Caco-2 (cell line): ENCODE measurements around the gene MRPL52. TPM values are rescaled to one million over a fixed set of nuclear protein-coding genes. Genes with fewer than 3 reads are reported as not detected.
"Not testable (repeated sequence)": the region's sequence is repeated elsewhere in the genome, so short reads cannot be mapped to it uniquely, and the experiment has no call there.

Source experiments
- BruUV-seq: library from RNA; stranded (reverse); fragments of 400-500 nt; replicated peaks from 2 replicates; lab custom pipeline; 2021; lab: Mats Ljungman, UMichigan
- CTCF ChIA-PET: fragments of 300-600 bp; sonication (Branson Sonifier 250); formaldehyde crosslinking; loops from one replicate; lab custom pipeline; 2022; ENCODE audit warnings: antibody characterized with exemption; lab: Charles Lee
- POLR2A ChIA-PET: fragments of 300-600 bp; sonication (Branson Sonifier 250); formaldehyde crosslinking; loops from one replicate; lab custom pipeline; 2022; ENCODE audit warnings: antibody characterized with exemption; lab: Charles Lee
- DNase-seq, 2 experiments: peaks; one replicate each; pipeline versions ENCODE4 v3.0.0 to v3.0.0-alpha.2; 2020 to 2022
- H3K27me3 ChIP-seq: replicated peaks from 2 replicates; pipeline ENCODE4 v1.6.0; 2011; ENCODE audit warnings: low read length; ENCODE audit not compliant: control insufficient read depth, insufficient read depth
- H3K36me3 ChIP-seq: 2 replicates; pipeline ENCODE4 v1.5.1; 2011; ENCODE audit warnings: low read length; ENCODE audit not compliant: control insufficient read depth, insufficient read depth
- H3K4me1 ChIP-seq: fragments of 250-450 bp; sonication (Bioruptor Pico); 2 replicates; pipeline ENCODE4 v1.5.1; 2020; ENCODE audit warnings: mild to moderate bottlenecking
- H3K4me3 ChIP-seq: 2 replicates; pipeline ENCODE4 v1.5.1; 2011; ENCODE audit warnings: low read depth, mild to moderate bottlenecking, control low read depth, low read length
- H3K9me3 ChIP-seq: fragments of 250-450 bp; sonication (Bioruptor Pico); 2 replicates; pipeline ENCODE4 v1.5.1; 2020; ENCODE audit warnings: mild to moderate bottlenecking, moderate library complexity
- H3K27ac Mint-ChIP-seq: one replicate; pipeline ENCODE4 v1.8.0; 2022; ENCODE audit warnings: mixed read lengths; ENCODE audit not compliant: unreplicated experiment
- H3K27me3 Mint-ChIP-seq: one replicate; pipeline ENCODE4 v1.8.0; 2022; ENCODE audit warnings: mixed read lengths; ENCODE audit not compliant: insufficient read depth, unreplicated experiment
- H3K36me3 Mint-ChIP-seq: one replicate; pipeline ENCODE4 v1.8.0; 2022; ENCODE audit warnings: mild to moderate bottlenecking, mixed read lengths; ENCODE audit not compliant: insufficient read depth, unreplicated experiment
- H3K4me1 Mint-ChIP-seq: one replicate; pipeline ENCODE4 v1.8.0; 2022; ENCODE audit warnings: low read depth, mixed read lengths; ENCODE audit not compliant: unreplicated experiment
- H3K4me3 Mint-ChIP-seq: one replicate; pipeline ENCODE4 v1.8.0; 2022; ENCODE audit warnings: mild to moderate bottlenecking, moderate library complexity, mixed read lengths; ENCODE audit not compliant: unreplicated experiment
- H3K9me3 Mint-ChIP-seq: one replicate; pipeline ENCODE4 v1.8.0; 2022; ENCODE audit warnings: mixed read lengths; ENCODE audit not compliant: unreplicated experiment
- CTCF ChIP-seq, 2 experiments: fragments of 200-600 bp in 1 of 2; IDR thresholded peaks; 1 replicate in 1 of 2; 2 replicates in 1 of 2; pipeline versions ENCODE4 v1.5.1 to v1.8.0; 2011 to 2022; ENCODE audit warnings: antibody characterized with exemption in 1 of 2, control low read depth in 1 of 2, inconsistent platforms in 1 of 2, low read depth in 1 of 2, low read length in 1 of 2, mild to moderate bottlenecking in 1 of 2, moderate library complexity in 1 of 2; ENCODE audit not compliant: insufficient read depth in 1 of 2, severe bottlenecking in 1 of 2, unreplicated experiment in 1 of 2
- intact Hi-C: fragments of 100-400 bp; cut with micrococcal nuclease; formaldehyde crosslinking; loops from one replicate; pipeline ENCODE4 v1.10.0; 2022; ENCODE audit not compliant: unreplicated experiment
- total RNA-seq: library from RNA; stranded (reverse); gene quantifications from 2 replicates; pipeline ENCODE4 v1.2.3, GENCODE V29; 2022

MRPL52 gene
- total RNA-seq, 1 experiment from 2014 or later: 149 TPM

DNA sequence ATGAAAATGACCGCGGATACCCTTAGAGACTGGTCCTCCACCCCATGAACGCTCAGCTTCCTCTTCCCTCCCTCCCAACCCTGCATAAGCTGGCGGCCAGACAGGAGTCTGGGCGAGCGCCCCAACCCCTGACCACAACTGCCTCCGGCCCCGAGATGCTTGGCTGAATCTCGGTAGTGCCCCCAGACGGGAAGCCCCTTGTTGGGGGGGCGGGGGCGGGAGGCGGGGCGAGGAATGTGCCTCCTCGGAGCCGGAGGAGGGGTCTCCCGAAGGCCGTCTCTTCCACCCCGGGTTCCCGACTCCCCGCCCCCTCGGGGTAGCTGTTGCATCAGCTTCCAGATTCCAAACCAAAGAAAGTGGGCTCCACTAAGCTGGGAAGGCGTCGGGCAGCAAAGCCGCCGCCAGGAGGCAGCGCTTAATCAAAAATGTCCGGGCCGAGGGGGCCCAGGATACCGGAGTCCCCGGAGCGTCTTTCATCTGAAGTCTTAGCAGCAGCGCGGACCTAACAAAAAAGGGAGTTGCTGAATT, 7.1 kb upstream of the MRPL52 start:
- no peaks in the 10 kb centered on the region for H3K27me3 ChIP-seq
- peak; percentile 92 for DNase-seq
- peaks cover 21% of the 10 kb centered on the region for H3K36me3 Mint-ChIP-seq
- peak overlapping the region; percentile 39 for H3K4me3 ChIP-seq
- no TSS peak for BruUV-seq
- H3K4me1 ChIP-seq: peaks cover 61% of the 10 kb centered on the region
- H3K27ac Mint-ChIP-seq: peak overlapping the region; percentile 94
- ChIA-PET POLR2A (interaction anchor here (0.6 to 2.3 kb wide), 12 partner anchors 14 to 253 kb away, joined by 3 to 18 read pairs (median 8); partner anchors contain the start of genes DAD1, LRP10, MMP14 and OXA1L), CTCF (interaction anchor here (0.6 to 3.1 kb wide), 16 partner anchors 10 to 559 kb away, joined by 3 to 50 read pairs (median 6); partner anchors contain the start of genes LRP10, MMP14 and OXA1L)
- H3K4me1 Mint-ChIP-seq: peaks cover 44% of the 10 kb centered on the region
- intact Hi-C loops: loop anchor here (1.0 to 5.0 kb wide), 4 partner anchors 14 to 155 kb away; partner anchors contain the start of genes MMP14 and RBM23
- no peaks in the 10 kb centered on the region for H3K36me3 ChIP-seq
- no peaks in the 10 kb centered on the region for H3K9me3 ChIP-seq
- no peaks in the 10 kb centered on the region for H3K9me3 Mint-ChIP-seq
- H3K27me3 Mint-ChIP-seq: no peaks in the 10 kb centered on the region
- TF ChIP-seq CTCF (IDR thresholded peaks at IDR 0.05; ENCODE audit: insufficient read depth in 1 of 2, low read depth in 1 of 2, low read length in 1 of 2, severe bottlenecking in 1 of 2, unreplicated experiment in 1 of 2): peak; percentile 79 to 81
- H3K4me3 Mint-ChIP-seq: peak overlapping the region; percentile 79

DNA sequence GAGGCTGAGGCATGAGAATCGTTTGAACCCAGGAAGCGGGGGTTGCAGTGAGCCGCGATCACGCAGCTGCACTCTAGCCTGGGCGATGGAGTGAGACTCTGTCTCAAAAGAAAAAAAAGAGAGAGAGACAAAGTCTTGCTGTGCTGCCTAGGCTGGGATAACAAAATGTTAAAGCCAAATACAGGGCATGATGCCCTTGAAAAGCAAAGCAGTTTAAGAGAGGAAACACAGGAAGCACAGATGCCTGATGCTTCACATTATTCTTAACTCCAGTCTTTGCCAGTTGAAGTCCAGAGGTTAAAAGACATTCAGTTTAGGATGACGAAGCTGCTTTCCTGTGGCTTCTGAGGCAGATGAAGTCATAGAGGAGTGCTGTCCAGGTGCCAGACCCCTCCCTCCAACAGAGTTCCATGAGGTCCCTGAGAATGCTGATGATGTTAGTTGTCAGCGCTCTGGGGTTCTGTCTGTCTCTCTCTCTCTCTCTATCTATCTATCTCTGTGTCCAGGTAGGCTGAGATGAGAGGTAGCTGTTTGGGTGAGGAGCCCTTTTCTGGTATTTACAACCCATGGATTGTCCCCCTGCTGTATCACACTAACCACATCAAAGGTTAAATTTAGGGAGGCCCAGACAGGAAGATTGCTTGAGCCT, 4.9 kb upstream of the MRPL52 start:
- no peak for TF ChIP-seq CTCF (IDR thresholded peaks at IDR 0.05; ENCODE audit: insufficient read depth in 1 of 2, low read depth in 1 of 2, low read length in 1 of 2, severe bottlenecking in 1 of 2, unreplicated experiment in 1 of 2)
- H3K9me3 ChIP-seq: no peaks in the 10 kb centered on the region
- CTCF ChIA-PET: interaction anchor here (0.6 kb wide), 2 partner anchors 10 to 12 kb away, joined by 3 read pairs; no protein-coding TSS in a partner anchor
- intact Hi-C loops: loop anchor here (5.0 kb wide), 2 partner anchors 92 to 152 kb away; partner anchors contain the start of gene RBM23
- Mint-ChIP-seq H3K4me1 (peaks cover 26% of the 10 kb centered on the region), H3K27ac (peak overlapping the region; percentile 91), H3K36me3 (peaks cover 20% of the 10 kb centered on the region), H3K9me3 (no peaks in the 10 kb centered on the region), H3K27me3 (no peaks in the 10 kb centered on the region), H3K4me3 (no peak overlapping the region)
- POLR2A ChIA-PET: interaction anchor here (0.6 to 1.2 kb wide), 7 partner anchors 9 to 255 kb away, joined by 3 to 8 read pairs (median 4); partner anchors contain the start of genes LRP10, OXA1L and SLC7A7
- no peaks in the 10 kb centered on the region for H3K36me3 ChIP-seq
- no peak overlapping the region for H3K4me3 ChIP-seq
- no peaks in the 10 kb centered on the region for H3K27me3 ChIP-seq
- H3K4me1 ChIP-seq: peaks cover 48% of the 10 kb centered on the region
- BruUV-seq: no TSS peak
- DNase-seq: peak; percentile 69 to 80

GRCh38 chr14:22829076-22829660, 519 bp upstream of the MRPL52 start:
- Mint-ChIP-seq H3K36me3 (peaks cover 46% of the 10 kb centered on the region), H3K27ac (peak overlapping the region; percentile 98), H3K4me3 (peak overlapping the region; percentile 92), H3K4me1 (peaks cover 16% of the 10 kb centered on the region)
- H3K27me3 Mint-ChIP-seq, H3K36me3 ChIP-seq, H3K9me3 ChIP-seq, POLR2A ChIA-PET, H3K27me3 ChIP-seq, DNase-seq, intact Hi-C loops, H3K9me3 Mint-ChIP-seq: not testable (repeated sequence)
- Histone ChIP-seq H3K4me1 (peaks cover 14% of the 10 kb centered on the region), H3K4me3 (peak overlapping the region; percentile 84)
- BruUV-seq: TSS peak; percentile 88
- CTCF ChIA-PET: interaction anchor here (1.3 kb wide), 1 partner anchor 10 kb away, joined by 4 read pairs; no protein-coding TSS in a partner anchor
